ENCODE data around the gene ACOT8.

ACOT8 gene

DNA sequence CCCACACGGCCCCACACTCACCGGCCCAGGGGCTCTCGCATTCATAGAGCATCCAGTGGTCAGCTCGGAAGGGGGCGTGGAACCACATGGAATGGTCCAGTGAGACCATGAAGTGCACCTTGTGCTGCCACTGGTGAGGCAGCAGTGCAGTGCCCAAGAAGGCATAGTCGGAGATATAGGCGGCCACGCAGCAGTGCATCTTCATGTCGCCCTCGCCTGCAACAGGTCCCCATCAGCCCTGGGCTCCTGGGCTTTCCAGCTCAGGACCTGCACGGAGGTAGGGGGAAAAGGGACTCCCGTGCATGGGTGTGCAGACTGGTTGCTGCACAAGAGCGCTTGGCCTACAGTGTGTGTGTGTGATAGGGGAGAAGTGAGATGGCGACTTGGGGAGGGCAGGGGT, 13.7 kb downstream of the ACOT8 start:
- H3K9ac ChIP-seq (ENCODE audit: low read length), result no peak overlapping the region
- H3K27me3 ChIP-seq (ENCODE audit: control insufficient read depth, insufficient read depth, low read length), result no peaks in the 10 kb centered on the region
- H3K4me3 ChIP-seq (ENCODE audit: low read length), result no peak overlapping the region
- peaks cover 26% of the 10 kb centered on the region for H3K36me3 ChIP-seq (ENCODE audit: control insufficient read depth, insufficient read depth, low read length)
- H3K4me1 ChIP-seq (ENCODE audit: control insufficient read depth, insufficient read depth, low read length), result peaks cover 5% of the 10 kb centered on the region
- no peaks in the 10 kb centered on the region for H3K9me3 ChIP-seq (ENCODE audit: control insufficient read depth, low read length)

DNA sequence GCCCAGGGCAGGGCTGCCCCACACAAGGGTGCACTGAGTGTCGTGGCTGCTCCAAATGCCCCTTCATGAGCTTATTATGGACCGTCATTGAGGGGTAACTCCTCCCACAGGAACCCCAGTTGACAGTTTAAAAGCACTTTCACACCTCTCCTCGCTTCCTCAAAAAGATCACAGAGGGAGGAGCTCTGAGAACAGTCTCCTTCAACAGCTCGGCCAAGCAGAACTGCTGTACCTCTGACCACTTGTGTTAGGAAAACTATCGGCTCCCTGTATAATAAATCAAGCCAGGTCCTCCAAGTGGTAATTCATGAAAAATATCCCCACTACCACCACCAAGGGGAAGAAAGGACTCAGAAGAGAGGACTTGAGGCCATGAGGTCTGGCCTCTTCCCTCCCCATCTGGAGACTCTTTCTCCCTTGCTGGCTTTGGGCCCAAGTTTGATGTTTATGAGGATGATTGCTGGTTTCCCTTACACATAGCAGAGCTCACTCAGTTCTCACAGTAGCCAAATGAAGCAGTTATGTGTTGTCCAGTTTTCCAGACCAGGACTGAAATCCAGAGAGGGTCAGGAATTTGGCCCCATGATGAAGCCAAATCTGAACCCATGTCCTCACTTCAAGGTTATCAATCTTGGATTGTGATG, 14.9 kb downstream of the ACOT8 start:
- Histone ChIP-seq H3K4me3 (ENCODE audit: low read length) (no peak overlapping the region), H3K9ac (ENCODE audit: low read length) (no peak overlapping the region), H3K27me3 (ENCODE audit: control insufficient read depth, insufficient read depth, low read length) (no peaks in the 10 kb centered on the region), H3K9me3 (ENCODE audit: control insufficient read depth, low read length) (no peaks in the 10 kb centered on the region), H3K36me3 (ENCODE audit: control insufficient read depth, insufficient read depth, low read length) (peaks cover 26% of the 10 kb centered on the region), H3K4me1 (ENCODE audit: control insufficient read depth, insufficient read depth, low read length) (peaks cover 5% of the 10 kb centered on the region)

DNA sequence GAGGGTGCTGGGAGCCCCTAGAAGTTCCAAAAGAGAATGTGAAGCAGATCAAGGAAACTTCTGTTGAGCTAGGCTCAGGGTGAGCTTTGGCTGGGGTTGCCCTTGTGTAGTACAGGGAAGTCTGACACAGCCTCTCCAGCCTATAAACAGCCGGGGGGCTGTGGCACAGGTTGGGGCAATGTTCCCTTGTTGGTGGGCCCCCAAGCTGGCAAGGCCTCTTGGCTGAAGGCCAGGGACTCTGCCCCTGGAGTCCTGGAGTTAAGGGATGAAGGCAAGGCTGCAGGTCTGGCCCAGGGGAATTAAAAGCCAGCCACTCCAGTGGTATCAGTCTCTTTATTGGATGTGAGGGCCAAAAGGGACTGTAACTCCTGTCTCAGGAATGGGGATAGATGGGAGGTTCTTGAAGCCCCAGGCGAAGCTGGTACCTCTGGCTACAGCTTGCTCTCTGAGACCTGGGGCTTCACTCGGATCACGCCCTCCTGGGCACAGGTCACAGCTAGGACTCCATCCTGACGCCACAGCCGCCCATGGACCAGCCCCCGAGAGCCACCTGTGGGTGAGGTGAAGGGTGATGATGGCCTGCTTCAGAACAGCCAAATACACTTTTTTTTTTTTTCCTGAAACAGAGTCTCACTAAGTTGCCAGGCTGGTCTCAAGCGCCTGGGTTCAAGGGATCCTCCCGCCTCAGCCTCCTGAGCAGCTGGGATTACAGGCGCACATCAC, 15.6 kb downstream of the ACOT8 start:
- Histone ChIP-seq H3K9me3 (ENCODE audit: control insufficient read depth, low read length) (no peaks in the 10 kb centered on the region), H3K36me3 (ENCODE audit: control insufficient read depth, insufficient read depth, low read length) (peaks cover 26% of the 10 kb centered on the region), H3K4me3 (ENCODE audit: low read length) (no peak overlapping the region), H3K4me1 (ENCODE audit: control insufficient read depth, insufficient read depth, low read length) (peaks cover 5% of the 10 kb centered on the region), H3K9ac (ENCODE audit: low read length) (no peak overlapping the region), H3K27me3 (ENCODE audit: control insufficient read depth, insufficient read depth, low read length) (no peaks in the 10 kb centered on the region)

DNA sequence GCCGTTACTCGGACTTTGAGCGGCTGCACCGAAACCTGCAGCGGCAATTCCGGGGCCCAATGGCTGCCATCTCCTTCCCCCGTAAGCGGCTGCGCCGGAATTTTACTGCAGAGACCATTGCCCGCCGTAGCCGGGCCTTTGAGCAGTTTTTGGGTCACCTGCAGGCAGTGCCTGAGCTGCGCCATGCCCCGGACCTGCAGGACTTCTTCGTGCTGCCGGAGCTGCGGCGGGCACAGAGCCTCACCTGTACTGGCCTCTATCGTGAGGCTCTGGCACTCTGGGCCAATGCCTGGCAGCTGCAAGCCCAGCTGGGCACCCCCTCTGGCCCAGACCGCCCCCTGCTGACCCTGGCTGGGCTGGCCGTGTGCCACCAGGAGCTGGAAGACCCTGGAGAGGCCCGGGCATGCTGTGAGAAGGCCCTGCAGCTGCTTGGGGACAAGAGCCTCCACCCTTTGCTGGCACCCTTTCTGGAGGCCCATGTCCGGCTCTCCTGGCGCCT, 16.4 kb downstream of the ACOT8 start:
- Histone ChIP-seq H3K9ac (ENCODE audit: low read length) (no peak overlapping the region), H3K4me3 (ENCODE audit: low read length) (no peak overlapping the region), H3K36me3 (ENCODE audit: control insufficient read depth, insufficient read depth, low read length) (peaks cover 26% of the 10 kb centered on the region), H3K27me3 (ENCODE audit: control insufficient read depth, insufficient read depth, low read length) (no peaks in the 10 kb centered on the region), H3K9me3 (ENCODE audit: control insufficient read depth, low read length) (no peaks in the 10 kb centered on the region), H3K4me1 (ENCODE audit: control insufficient read depth, insufficient read depth, low read length) (peaks cover 8% of the 10 kb centered on the region)

DNA sequence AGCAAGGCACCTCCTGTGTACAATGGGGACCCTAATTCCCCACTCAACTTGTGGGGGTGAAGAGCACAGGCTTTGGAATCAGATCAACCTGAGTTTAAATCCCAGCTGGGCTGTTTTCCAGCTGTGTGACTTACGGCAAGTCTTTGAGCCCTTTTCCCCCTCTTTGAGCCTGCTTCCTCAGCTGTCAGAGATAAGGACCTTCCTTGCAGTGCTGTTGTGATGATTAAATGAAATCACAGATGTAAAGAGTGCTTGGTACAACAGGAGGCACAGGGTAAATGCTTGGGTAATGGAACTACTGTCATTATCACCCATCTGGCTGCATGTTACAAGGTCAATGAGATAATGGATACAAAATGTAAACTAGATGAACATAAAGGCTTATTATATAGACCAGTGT, 20.4 kb downstream of the ACOT8 start:
- H3K4me3 ChIP-seq (ENCODE audit: low read length), result no peak overlapping the region
- no peak overlapping the region for H3K9ac ChIP-seq (ENCODE audit: low read length)
- H3K36me3 ChIP-seq (ENCODE audit: control insufficient read depth, insufficient read depth, low read length), result peaks cover 5% of the 10 kb centered on the region
- no peaks in the 10 kb centered on the region for H3K27me3 ChIP-seq (ENCODE audit: control insufficient read depth, insufficient read depth, low read length)
- H3K9me3 ChIP-seq (ENCODE audit: control insufficient read depth, low read length), result no peaks in the 10 kb centered on the region
- peaks cover 24% of the 10 kb centered on the region for H3K4me1 ChIP-seq (ENCODE audit: control insufficient read depth, insufficient read depth, low read length)

DNA sequence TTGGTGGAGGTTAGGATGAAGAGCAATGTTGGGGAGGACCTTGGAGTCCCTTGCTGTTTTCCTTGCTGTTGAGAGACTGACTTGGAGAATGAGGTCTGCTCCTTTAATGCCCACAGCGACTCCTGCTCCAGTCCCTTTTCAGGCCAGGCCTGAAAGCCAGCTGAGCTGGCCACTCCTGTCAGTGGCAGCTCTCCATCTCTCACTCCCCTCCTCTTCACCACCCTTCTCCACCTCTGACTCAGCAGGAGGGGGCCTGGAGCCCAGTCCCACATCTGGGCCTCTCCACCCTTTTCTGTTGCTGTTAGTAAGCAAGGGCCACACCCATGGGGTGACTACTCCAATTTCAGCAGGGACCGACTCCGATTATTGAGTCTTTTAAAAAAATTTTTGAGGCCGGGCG, 21.4 kb downstream of the ACOT8 start:
- no peak overlapping the region for H3K4me3 ChIP-seq (ENCODE audit: low read length)
- H3K27me3 ChIP-seq (ENCODE audit: control insufficient read depth, insufficient read depth, low read length), result no peaks in the 10 kb centered on the region
- no peak overlapping the region for H3K9ac ChIP-seq (ENCODE audit: low read length)
- no peaks in the 10 kb centered on the region for H3K36me3 ChIP-seq (ENCODE audit: control insufficient read depth, insufficient read depth, low read length)
- peaks cover 24% of the 10 kb centered on the region for H3K4me1 ChIP-seq (ENCODE audit: control insufficient read depth, insufficient read depth, low read length)
- no peaks in the 10 kb centered on the region for H3K9me3 ChIP-seq (ENCODE audit: control insufficient read depth, low read length)

DNA sequence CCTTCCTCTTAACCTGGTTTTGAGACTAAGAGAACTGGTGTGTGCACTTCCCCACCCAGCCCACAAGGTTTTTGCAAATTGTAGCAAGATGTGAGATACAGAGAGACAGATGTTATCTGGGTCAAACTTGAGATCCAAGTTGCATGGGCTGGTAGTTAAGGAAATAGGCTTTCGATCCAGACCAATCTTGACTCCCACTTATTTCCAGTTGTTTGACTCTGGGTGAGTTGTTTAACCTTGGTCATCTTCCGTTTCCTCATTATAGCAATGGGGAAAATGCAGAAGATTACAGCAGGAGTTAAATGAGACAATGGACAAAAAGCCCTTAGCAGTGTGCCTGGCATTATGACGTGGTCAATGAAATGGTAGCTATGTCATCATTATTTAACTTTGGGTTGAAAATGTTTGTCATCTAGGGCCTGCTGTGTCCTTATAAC, 21.8 kb downstream of the ACOT8 start:
- H3K9me3 ChIP-seq (ENCODE audit: control insufficient read depth, low read length), result no peaks in the 10 kb centered on the region
- H3K9ac ChIP-seq (ENCODE audit: low read length), result no peak overlapping the region
- H3K4me1 ChIP-seq (ENCODE audit: control insufficient read depth, insufficient read depth, low read length), result peaks cover 24% of the 10 kb centered on the region
- no peaks in the 10 kb centered on the region for H3K36me3 ChIP-seq (ENCODE audit: control insufficient read depth, insufficient read depth, low read length)
- H3K27me3 ChIP-seq (ENCODE audit: control insufficient read depth, insufficient read depth, low read length), result no peaks in the 10 kb centered on the region
- H3K4me3 ChIP-seq (ENCODE audit: low read length), result no peak overlapping the region

DNA sequence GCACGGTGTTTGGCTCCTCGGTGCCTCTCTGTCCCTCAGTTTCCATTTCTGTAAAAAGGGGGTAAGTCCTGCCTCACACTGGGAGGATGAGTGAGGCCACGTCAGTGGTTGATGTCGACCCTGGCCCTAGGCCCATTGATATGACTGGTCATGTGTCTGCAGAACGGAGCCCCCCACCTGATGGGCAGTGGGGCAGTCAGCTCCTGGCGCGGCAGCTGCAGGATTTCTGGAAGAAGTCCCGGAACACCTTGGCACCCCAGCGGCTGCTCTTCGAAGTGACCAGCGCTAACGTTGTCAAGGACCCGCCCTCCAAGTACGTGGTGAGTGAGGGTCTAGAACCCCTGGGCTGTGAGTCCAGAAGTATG, 22.4 kb downstream of the ACOT8 start:
- Histone ChIP-seq H3K36me3 (ENCODE audit: control insufficient read depth, insufficient read depth, low read length) (no peaks in the 10 kb centered on the region), H3K9me3 (ENCODE audit: control insufficient read depth, low read length) (no peaks in the 10 kb centered on the region), H3K9ac (ENCODE audit: low read length) (peak overlapping the region; percentile 79), H3K4me1 (ENCODE audit: control insufficient read depth, insufficient read depth, low read length) (peaks cover 24% of the 10 kb centered on the region), H3K27me3 (ENCODE audit: control insufficient read depth, insufficient read depth, low read length) (no peaks in the 10 kb centered on the region), H3K4me3 (ENCODE audit: low read length) (no peak overlapping the region)

DNA sequence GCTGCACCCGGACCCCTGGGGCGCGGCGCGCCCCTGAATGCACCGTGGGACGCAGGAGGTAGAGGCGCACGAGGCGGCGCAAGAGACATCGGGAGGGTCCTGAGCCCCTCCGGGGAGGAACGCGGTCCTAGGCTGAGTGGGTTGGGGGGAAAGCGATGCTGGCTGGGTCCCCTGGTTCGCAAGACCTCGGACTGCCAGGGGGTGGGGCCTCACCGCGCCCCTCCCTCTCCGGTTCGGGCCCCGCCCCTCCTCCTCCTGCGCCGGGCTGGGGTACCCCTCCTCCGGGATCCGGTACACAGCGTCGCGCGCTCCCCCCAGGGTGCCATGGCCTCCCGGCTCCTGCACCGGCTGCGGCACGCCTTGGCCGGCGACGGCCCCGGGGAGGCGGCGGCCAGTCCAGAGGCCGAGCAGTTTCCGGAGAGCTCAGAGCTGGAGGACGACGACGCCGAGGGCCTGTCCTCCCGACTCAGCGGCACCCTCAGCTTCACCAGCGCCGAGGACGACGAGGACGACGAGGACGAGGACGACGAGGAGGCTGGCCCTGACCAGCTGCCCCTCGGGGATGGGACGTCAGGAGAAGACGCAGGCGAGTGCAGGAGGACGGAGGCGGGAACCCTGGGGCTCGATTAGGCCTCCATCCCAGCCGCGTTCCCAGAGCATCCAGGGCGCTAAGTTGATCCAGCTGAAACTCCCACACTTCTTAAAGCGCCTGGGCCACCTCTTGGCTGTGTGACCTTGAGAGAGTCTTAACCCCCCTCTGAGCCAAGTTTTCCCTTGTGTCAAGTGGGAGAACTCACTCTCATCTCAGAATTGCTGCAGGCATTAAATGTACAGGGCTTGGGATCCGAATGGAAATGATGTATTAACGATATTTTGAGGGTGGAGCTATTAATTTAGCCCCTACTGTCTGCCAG, 23.1 kb downstream of the ACOT8 start:
- peak overlapping the region; percentile 32 for H3K4me3 ChIP-seq (ENCODE audit: low read length)
- H3K9me3 ChIP-seq (ENCODE audit: control insufficient read depth, low read length), result no peaks in the 10 kb centered on the region
- H3K9ac ChIP-seq (ENCODE audit: low read length), result peak overlapping the region; percentile 79
- no peaks in the 10 kb centered on the region for H3K36me3 ChIP-seq (ENCODE audit: control insufficient read depth, insufficient read depth, low read length)
- peaks cover 24% of the 10 kb centered on the region for H3K4me1 ChIP-seq (ENCODE audit: control insufficient read depth, insufficient read depth, low read length)
- H3K27me3 ChIP-seq (ENCODE audit: control insufficient read depth, insufficient read depth, low read length), result no peaks in the 10 kb centered on the region

DNA sequence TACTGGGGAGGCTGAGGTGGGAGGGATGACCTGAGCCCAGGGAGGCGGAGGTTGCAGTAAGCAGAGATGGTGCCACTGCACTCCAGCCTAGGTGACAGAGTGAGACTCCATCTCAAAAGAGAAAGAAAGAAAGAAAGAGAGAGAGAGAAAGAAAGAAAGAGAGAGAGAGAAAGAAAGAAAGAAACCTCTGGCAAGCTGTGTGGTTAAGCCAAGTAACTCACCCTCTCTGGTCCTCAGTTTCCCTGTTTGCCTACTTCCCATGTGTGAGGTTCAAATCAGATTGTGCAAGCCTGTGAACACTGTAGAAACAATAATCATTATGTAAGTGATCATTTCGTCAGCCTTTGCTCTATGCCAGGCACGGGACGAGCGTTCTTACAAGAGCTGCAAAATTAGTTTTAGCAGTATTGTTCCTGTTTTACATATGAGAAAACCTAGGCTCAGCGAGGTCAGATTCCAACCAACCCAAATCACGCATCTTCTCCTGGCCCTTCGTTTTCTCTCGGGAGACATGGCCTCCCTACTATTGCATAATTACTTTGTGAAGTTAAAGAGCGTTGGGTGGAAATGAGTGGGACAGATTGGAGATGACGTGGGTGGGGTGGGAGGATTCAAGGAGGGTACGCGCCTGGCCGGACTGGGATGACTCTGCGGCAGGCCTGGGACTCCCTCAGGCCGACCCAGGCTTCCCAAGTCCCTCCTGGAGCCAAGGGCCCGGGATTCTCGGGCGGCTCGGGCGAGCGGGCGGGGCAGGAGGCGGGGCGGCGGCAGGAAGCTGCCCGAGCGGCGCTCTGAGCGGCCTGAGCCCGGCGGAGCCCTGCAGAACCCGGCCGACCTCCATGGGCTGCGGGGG, 23.9 kb downstream of the ACOT8 start, which contains the start of gene SNX21:
TSS of gene SNX21 (plus strand) at position 770 of the 853 bp plus-strand sequence. CDS start 121 bp downstream, outside the sequence.
- peak within 1 kb of the TSS; percentile 32 for H3K4me3 ChIP-seq (ENCODE audit: low read length)
- H3K27me3 ChIP-seq (ENCODE audit: control insufficient read depth, insufficient read depth, low read length), result no peaks in the 10 kb centered on the region
- peak within 1 kb of the TSS; percentile 79 for H3K9ac ChIP-seq (ENCODE audit: low read length)
- no peaks in the 10 kb centered on the region for H3K36me3 ChIP-seq (ENCODE audit: control insufficient read depth, insufficient read depth, low read length)
- H3K9me3 ChIP-seq (ENCODE audit: control insufficient read depth, low read length), result no peaks in the 10 kb centered on the region
- peaks cover 24% of the 10 kb centered on the region for H3K4me1 ChIP-seq (ENCODE audit: control insufficient read depth, insufficient read depth, low read length)

DNA sequence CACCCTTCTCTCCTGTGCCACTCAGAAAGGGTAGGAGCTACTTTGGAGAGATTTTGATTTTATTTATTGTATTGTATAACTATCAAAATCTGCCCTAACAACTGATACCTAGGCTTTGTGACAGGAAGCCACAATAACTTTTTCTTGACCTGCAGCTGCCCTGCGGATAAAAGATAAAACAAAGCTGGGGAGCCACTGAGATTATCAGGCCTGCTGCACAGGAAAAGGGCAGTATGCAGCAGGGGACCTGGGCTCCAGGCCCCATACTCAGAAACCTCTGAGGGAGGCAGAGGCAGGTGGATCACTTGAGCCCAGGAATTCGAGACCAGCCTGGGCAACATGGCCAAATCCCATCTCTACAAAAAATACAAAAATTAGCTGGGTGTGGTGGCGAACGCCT, 24.6 kb downstream of the ACOT8 start:
- Histone ChIP-seq H3K9me3 (ENCODE audit: control insufficient read depth, low read length) (no peaks in the 10 kb centered on the region), H3K36me3 (ENCODE audit: control insufficient read depth, insufficient read depth, low read length) (no peaks in the 10 kb centered on the region), H3K4me3 (ENCODE audit: low read length) (no peak overlapping the region), H3K27me3 (ENCODE audit: control insufficient read depth, insufficient read depth, low read length) (no peaks in the 10 kb centered on the region), H3K4me1 (ENCODE audit: control insufficient read depth, insufficient read depth, low read length) (peaks cover 24% of the 10 kb centered on the region), H3K9ac (ENCODE audit: low read length) (no peak overlapping the region)

Data from mucosa of stomach (tissue), 1 donor.